GM12878 (cell line): ENCODE measurements around the gene ELL.

ENCODE experiments used
- CBX5 ChIP-seq: sonication (generic); IDR thresholded peaks from 2 replicates; pipeline ENCODE4 v1.6.1; 2016; ENCODE audit warnings: low read depth, moderate library complexity, mild to moderate bottlenecking, inconsistent platforms
- CTCF ChIP-seq, 3 experiments: IDR thresholded peaks in 2 of 3; conservative IDR thresholded peaks in 1 of 3; 2 replicates each; pipeline ENCODE4 v1.5.1; 2011; ENCODE audit warnings: low read depth in 3 of 3, low read length in 3 of 3, mild to moderate bottlenecking in 3 of 3, control low read depth in 2 of 3, moderate library complexity in 2 of 3, inconsistent platforms in 1 of 3, mixed read lengths in 1 of 3; ENCODE audit not compliant: control insufficient read depth in 2 of 3, insufficient read depth in 1 of 3; ENCODE audit errors: extremely low read depth in 1 of 3
- E2F4 ChIP-seq: IDR thresholded peaks from 2 replicates; pipeline ENCODE4 v1.6.1; 2012; ENCODE audit warnings: low read depth, low read length, improper control_type of control experiment
- EZH2 ChIP-seq: IDR thresholded peaks from 2 replicates; pipeline ENCODE4 v1.6.1; 2012; ENCODE audit warnings: low read depth, mild to moderate bottlenecking, control low read depth, inconsistent platforms, low read length, borderline replicate concordance; ENCODE audit not compliant: control insufficient read depth
- MEF2A ChIP-seq: IDR thresholded peaks from 2 replicates; pipeline ENCODE4 v1.6.1; 2011; ENCODE audit warnings: low read depth, mild to moderate bottlenecking, low read length, moderate library complexity; ENCODE audit not compliant: insufficient read depth
- POLR2A ChIP-seq: IDR thresholded peaks from 2 replicates; pipeline ENCODE4 v1.6.1; 2011; ENCODE audit warnings: low read depth, mild to moderate bottlenecking, low read length
- POLR2AphosphoS5 ChIP-seq: IDR thresholded peaks from 2 replicates; pipeline ENCODE4 v1.6.1; 2011; ENCODE audit warnings: mild to moderate bottlenecking, low read length, inconsistent platforms
- SP1 ChIP-seq: IDR thresholded peaks from one replicate; pipeline ENCODE4 v1.6.1; 2011; ENCODE audit warnings: low read depth, low read length
- SREBF2 ChIP-seq: IDR thresholded peaks from 2 replicates; pipeline ENCODE4 v1.6.1; 2012; ENCODE audit warnings: mild to moderate bottlenecking, low read length
- TCF12 ChIP-seq: IDR thresholded peaks from 2 replicates; pipeline ENCODE4 v1.6.1; 2011; ENCODE audit warnings: low read depth, mild to moderate bottlenecking, low read length
- ZNF217 ChIP-seq: fragments of 450-650 bp; IDR thresholded peaks from 2 replicates; pipeline ENCODE4 v1.6.1; 2017; ENCODE audit warnings: antibody characterized with exemption, mild to moderate bottlenecking
- ZNF274 ChIP-seq: IDR thresholded peaks from one replicate; pipeline ENCODE4 v1.8.0; 2011; ENCODE audit not compliant: insufficient read length, insufficient read depth

- no peak for TF ChIP-seq EZH2
- TF ChIP-seq POLR2A = no peak
- TF ChIP-seq SP1 = no peak
- TF ChIP-seq TCF12 = no peak
- no peak for TF ChIP-seq CBX5
- TF ChIP-seq ZNF274 = no peak
- no peak for TF ChIP-seq MEF2A
- TF ChIP-seq CTCF (IDR thresholded peaks at IDR 0.05 in 2 of 3, conservative IDR thresholded peaks at IDR 0.05 in 1 of 3; ENCODE audit: control insufficient read depth in 2 of 3, extremely low read depth in 1 of 3, insufficient read depth in 1 of 3, low read depth in 3 of 3, low read length in 3 of 3) = no peak
- no peak for TF ChIP-seq SREBF2
- TF ChIP-seq E2F4 = no peak
- no peak for TF ChIP-seq POLR2AphosphoS5
- no peak for TF ChIP-seq ZNF217
These were observed 3.2 kb downstream of the ELL start for GRCh38 chr19:18518639-18519038.
